Measurements from ENCODE around the gene RNF151.

DNA sequence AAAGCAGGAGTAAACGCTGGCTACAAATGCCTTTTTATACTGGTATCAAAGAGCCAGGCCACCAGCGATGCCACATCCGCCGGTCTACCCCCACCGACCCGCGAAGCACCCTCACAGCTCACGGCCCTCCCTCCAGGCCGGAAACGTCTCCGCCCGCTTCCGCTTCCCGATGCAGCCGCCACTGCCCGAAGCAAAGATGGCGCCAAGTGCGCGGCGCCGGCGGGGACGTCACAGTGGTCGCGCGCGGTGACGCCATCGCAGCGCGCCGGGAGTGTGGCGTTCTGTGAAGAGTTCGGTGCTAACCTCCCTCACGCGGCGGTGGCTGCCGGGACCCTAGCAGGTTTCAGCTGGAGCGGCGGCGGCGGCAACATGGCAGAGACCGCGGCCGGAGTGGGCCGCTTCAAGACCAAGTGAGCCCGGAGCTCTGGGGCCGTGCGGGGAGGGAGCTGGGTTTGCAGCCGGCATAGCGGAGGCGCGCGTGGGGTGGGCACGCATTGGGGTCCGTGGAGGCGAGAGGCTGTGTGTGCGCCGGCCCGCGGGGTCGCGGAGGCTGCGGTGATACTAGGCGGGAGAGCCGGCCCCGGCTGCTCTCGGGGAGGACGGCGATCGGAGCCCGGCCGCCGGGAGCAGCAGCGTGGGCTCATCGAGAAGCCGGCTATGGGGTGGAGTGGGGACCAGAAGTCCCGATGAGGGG is 5.3 kb downstream of the RNF151 start, which contains the start of gene TBL3:
- TF ChIP-seq CTCF (conservative IDR thresholded peaks at IDR 0.05; ENCODE audit: low read length) = no peak
- TF ChIP-seq EZH2phosphoT487 (IDR thresholded peaks at IDR 0.05; ENCODE audit: borderline replicate concordance, low read depth, low read length) = no peak

Measured in OCI-LY7 (cell line).